Upper lobe of right lung (tissue), 1 donor: ENCODE data around the gene AKT3. TPM values are rescaled to one million over a fixed set of nuclear protein-coding genes. Genes with fewer than 3 reads are reported as not detected.

Experiments
- ATAC-seq: fragments of 200-7000 bp; cut with Tn5 transposase; one replicate; pipeline ENCODE4 v1.9.1; 2020; ENCODE audit warnings: mild to moderate bottlenecking, moderate library complexity
- DNase-seq: peaks from one replicate; pipeline ENCODE4 v3.0.0-alpha.2; 2020
- H3K27ac ChIP-seq: fragments of 200-600 bp; one replicate; pipeline ENCODE4 v1.8.0; 2022
- H3K27me3 ChIP-seq: fragments of 200-600 bp; one replicate; pipeline ENCODE4 v1.8.0; 2022; ENCODE audit warnings: mild to moderate bottlenecking
- H3K36me3 ChIP-seq: fragments of 200-600 bp; one replicate; pipeline ENCODE4 v1.8.0; 2022
- H3K4me1 ChIP-seq: fragments of 200-600 bp; one replicate; pipeline ENCODE4 v1.8.0; 2022
- H3K4me3 ChIP-seq: fragments of 200-600 bp; one replicate; pipeline ENCODE4 v1.8.0; 2022; ENCODE audit warnings: mild to moderate bottlenecking
- H3K9me3 ChIP-seq: fragments of 200-600 bp; one replicate; pipeline ENCODE4 v1.8.0; 2022
- intact Hi-C: fragments of 100-400 bp; cut with DNase I; formaldehyde crosslinking; loops from one replicate; pipeline ENCODE4 v1.11.0; 2022
- total RNA-seq: library from RNA; stranded (reverse); fragmentation: NEBNext Ultra II Directional; extraction: Animal tissue kit (Norgen Biotek cat#: 25700); gene quantifications from one replicate; pipeline ENCODE4 v1.2.1, GENCODE V29; 2021
- TF ChIP-seq, protein P1 (sequence below): fragments of 200-600 bp; IDR thresholded peaks from one replicate; pipeline ENCODE4 v1.8.0; 2022; ENCODE audit warnings: antibody characterized with exemption
- donor health status: DM: no; HTN: yes; CAD: no; lungs with severe emphysema.

The AKT3 gene
- total RNA-seq, 1 donor from 2014 or later, result 64.6 TPM

DNA sequence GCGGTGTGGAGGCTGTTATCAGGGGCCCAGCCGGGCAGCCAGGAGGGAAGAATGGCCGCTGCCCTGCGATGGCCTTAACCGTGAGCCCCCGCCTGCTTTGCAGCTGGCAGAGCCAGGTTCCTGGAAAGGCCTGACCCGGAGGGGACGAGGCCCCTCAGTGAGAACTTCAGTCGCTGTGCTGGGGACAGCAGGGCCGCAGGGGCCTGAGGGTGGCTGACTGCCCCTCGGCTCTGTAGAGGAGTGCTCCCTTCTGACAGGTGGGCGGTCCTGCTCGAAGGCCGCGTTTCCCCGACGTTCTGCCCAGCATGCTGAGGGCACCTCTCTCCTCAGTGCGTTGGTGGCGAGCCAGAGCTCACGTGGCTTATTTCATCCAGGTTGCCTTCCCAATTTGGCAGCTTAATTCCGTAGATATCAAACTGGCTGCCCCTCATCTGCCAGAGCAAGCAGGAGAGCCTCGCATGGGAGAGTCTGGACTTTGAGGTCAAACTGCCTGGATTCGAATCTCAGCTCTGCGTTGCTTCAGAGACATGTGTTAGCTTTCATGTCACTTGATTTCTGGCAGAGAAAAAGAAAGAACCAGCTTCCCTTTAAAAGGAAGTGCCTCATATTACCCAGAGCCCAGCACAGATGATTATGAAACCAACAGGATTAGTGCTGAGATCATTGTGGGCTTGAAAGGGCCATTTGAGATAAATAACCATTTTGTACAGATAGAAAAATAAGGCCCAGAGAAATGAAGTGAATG lies 354.4 kb downstream of the AKT3 start:
- DNase-seq, result no peak
- no peaks in the 10 kb centered on the region for H3K27me3 ChIP-seq
- H3K27ac ChIP-seq, result peak overlapping the region; percentile 67
- ATAC-seq, result peak; percentile 73
- intact Hi-C loops, result no loop called here
- H3K36me3 ChIP-seq, result peaks cover 8% of the 10 kb centered on the region
- TF ChIP-seq, protein P1, sequence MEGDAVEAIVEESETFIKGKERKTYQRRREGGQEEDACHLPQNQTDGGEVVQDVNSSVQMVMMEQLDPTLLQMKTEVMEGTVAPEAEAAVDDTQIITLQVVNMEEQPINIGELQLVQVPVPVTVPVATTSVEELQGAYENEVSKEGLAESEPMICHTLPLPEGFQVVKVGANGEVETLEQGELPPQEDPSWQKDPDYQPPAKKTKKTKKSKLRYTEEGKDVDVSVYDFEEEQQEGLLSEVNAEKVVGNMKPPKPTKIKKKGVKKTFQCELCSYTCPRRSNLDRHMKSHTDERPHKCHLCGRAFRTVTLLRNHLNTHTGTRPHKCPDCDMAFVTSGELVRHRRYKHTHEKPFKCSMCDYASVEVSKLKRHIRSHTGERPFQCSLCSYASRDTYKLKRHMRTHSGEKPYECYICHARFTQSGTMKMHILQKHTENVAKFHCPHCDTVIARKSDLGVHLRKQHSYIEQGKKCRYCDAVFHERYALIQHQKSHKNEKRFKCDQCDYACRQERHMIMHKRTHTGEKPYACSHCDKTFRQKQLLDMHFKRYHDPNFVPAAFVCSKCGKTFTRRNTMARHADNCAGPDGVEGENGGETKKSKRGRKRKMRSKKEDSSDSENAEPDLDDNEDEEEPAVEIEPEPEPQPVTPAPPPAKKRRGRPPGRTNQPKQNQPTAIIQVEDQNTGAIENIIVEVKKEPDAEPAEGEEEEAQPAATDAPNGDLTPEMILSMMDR, result no peak
- H3K4me3 ChIP-seq, result no peak overlapping the region
- no peaks in the 10 kb centered on the region for H3K9me3 ChIP-seq
- peaks cover 15% of the 10 kb centered on the region for H3K4me1 ChIP-seq

DNA sequence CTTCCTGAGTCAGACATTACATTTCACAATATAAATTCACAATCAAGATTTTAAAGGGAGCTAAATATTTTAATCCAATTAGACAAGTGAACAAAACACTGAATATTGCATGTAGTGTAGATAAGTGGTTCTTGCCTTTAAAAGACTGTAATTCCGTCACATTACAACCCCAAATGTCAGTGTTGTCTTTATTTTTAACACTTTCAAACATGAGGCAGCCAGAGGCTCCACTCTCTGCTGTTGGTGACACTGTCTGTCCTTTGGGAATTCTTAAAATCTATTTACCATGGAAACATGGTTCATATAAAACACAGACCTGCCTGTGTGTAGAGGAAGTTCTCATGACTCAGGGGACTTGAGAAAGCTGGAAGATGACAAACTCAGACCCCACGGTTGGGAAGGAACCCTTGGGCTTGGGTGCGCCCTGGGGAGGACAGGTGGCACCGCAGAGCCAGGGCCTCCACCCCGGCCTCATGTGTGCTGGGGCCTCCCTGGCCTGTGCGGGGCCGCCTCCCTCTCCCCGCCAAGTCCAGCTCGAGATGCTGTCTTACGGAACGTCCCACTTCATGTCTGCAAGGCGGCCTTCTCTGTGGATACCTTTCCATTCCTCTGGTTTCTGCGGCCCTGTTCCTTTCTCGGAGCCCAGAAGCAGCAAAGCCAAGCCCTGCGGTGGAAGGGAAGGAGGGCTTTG lies 355.2 kb downstream of the AKT3 start:
- no peaks in the 10 kb centered on the region for H3K27me3 ChIP-seq
- H3K36me3 ChIP-seq, result peaks cover 4% of the 10 kb centered on the region
- ATAC-seq (no peak), DNase-seq (no peak)
- peak overlapping the region; percentile 67 for H3K27ac ChIP-seq
- no peaks in the 10 kb centered on the region for H3K9me3 ChIP-seq
- intact Hi-C loops, result no loop called here
- H3K4me1 ChIP-seq, result peaks cover 17% of the 10 kb centered on the region
- TF ChIP-seq, protein P1, result no peak
- H3K4me3 ChIP-seq, result no peak overlapping the region

GRCh38 chr1:243493156-243494129 lies 356.6 kb downstream of the AKT3 start:
- Histone ChIP-seq H3K4me3 (no peak overlapping the region), H3K27me3 (no peaks in the 10 kb centered on the region), H3K9me3 (no peaks in the 10 kb centered on the region), H3K36me3 (peaks cover 14% of the 10 kb centered on the region), H3K4me1 (peaks cover 17% of the 10 kb centered on the region), H3K27ac (no peak overlapping the region)
- intact Hi-C loops, result no loop called here
- ATAC-seq, result no peak
- TF ChIP-seq, protein P1, result no peak
- no peak for DNase-seq

- no peaks in the 10 kb centered on the region for H3K27me3 ChIP-seq
- ATAC-seq, result no peak
- H3K4me1 ChIP-seq, result peaks cover 17% of the 10 kb centered on the region
- no peak for DNase-seq
- TF ChIP-seq, protein P1, result no peak
- peaks cover 14% of the 10 kb centered on the region for H3K36me3 ChIP-seq
- intact Hi-C loops, result no loop called here
- no peaks in the 10 kb centered on the region for H3K9me3 ChIP-seq
- no peak overlapping the region for H3K4me3 ChIP-seq
- peak overlapping the region; percentile 14 for H3K27ac ChIP-seq
Observed at GRCh38 chr1:243490748-243491686, 359.0 kb downstream of the AKT3 start.
